Lower lobe of right lung (tissue), 2 donors: ENCODE measurements around the gene ST8SIA2. TPM values are rescaled to one million over a fixed set of nuclear protein-coding genes. Genes with fewer than 3 reads are reported as not detected.

Experiments used
- ATAC-seq, 2 donors: fragments of 200-7000 bp; cut with Tn5 transposase; one replicate each; pipeline ENCODE4 v1.9.1; 2020 to 2022; ENCODE audit warnings: mild to moderate bottlenecking in 2 of 2, moderate library complexity in 2 of 2
- DNase-seq: peaks from one replicate; pipeline ENCODE4 v3.0.0-alpha.2; 2020
- H3K27ac ChIP-seq: fragments of 200-600 bp; one replicate; pipeline ENCODE4 v1.8.0; 2022
- H3K27me3 ChIP-seq: fragments of 200-600 bp; one replicate; pipeline ENCODE4 v1.8.0; 2022; ENCODE audit warnings: low read depth
- H3K36me3 ChIP-seq: fragments of 200-600 bp; one replicate; pipeline ENCODE4 v1.8.0; 2022; ENCODE audit warnings: mild to moderate bottlenecking
- H3K4me1 ChIP-seq: fragments of 200-600 bp; one replicate; pipeline ENCODE4 v1.8.0; 2022
- H3K4me3 ChIP-seq: fragments of 200-600 bp; one replicate; pipeline ENCODE4 v1.8.0; 2022; ENCODE audit warnings: mild to moderate bottlenecking
- H3K9me3 ChIP-seq: fragments of 200-600 bp; one replicate; pipeline ENCODE4 v1.8.0; 2022
- intact Hi-C: fragments of 100-400 bp; cut with DNase I; formaldehyde crosslinking; loops from one replicate; pipeline ENCODE4 v1.11.0; 2022
- total RNA-seq: library from RNA; stranded (reverse); fragmentation: NEBNext Ultra II Directional; extraction: Animal tissue kit (Norgen Biotek cat#: 25700); gene quantifications from one replicate; pipeline ENCODE4 v1.2.1, GENCODE V29; 2021
- TF ChIP-seq, protein P1 (sequence below): fragments of 200-600 bp; IDR thresholded peaks from one replicate; pipeline ENCODE4 v1.8.0; 2022; ENCODE audit warnings: antibody characterized with exemption, mild to moderate bottlenecking
- donor health status: DM: no; HTN: yes; CAD: no; lungs with severe emphysema.

ST8SIA2 gene
- total RNA-seq, 1 donor from 2014 or later, result not detected

DNA sequence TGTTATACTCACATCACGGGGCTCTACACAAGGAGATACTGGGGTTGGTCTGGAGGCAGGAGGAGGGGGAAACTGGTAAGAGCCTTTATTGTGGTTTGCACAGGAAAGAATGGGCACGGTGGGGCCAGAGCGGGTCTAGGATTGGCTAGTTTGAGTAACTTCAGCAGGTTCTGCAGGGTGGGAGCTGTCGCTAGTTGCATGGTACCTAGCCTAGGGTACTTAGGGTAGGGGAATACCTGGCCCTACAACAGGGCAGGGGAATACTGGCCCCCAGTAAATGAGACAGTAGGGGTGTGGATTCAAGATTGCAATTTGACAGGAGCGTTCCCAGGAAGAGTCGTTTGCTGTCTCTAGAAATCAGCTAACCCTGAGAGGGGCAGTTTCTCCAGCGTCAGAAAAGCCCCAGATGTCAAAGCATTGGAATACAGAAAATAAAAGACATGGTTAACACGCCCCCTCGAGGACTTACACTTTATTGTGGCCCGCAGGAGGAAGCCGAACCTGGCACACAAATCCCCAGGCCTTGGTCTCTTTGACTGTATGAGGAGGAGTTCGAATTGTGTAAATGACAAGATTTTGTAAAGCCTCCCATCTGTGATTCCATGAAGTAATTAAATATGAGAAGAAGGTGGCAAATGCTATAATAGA lies 32.0 kb downstream of the ST8SIA2 start:
- Histone ChIP-seq H3K27me3 (peaks cover 5% of the 10 kb centered on the region), H3K27ac (no peak overlapping the region), H3K36me3 (no peaks in the 10 kb centered on the region), H3K4me3 (no peak overlapping the region), H3K9me3 (no peaks in the 10 kb centered on the region), H3K4me1 (no peaks in the 10 kb centered on the region)
- TF ChIP-seq, protein P1, sequence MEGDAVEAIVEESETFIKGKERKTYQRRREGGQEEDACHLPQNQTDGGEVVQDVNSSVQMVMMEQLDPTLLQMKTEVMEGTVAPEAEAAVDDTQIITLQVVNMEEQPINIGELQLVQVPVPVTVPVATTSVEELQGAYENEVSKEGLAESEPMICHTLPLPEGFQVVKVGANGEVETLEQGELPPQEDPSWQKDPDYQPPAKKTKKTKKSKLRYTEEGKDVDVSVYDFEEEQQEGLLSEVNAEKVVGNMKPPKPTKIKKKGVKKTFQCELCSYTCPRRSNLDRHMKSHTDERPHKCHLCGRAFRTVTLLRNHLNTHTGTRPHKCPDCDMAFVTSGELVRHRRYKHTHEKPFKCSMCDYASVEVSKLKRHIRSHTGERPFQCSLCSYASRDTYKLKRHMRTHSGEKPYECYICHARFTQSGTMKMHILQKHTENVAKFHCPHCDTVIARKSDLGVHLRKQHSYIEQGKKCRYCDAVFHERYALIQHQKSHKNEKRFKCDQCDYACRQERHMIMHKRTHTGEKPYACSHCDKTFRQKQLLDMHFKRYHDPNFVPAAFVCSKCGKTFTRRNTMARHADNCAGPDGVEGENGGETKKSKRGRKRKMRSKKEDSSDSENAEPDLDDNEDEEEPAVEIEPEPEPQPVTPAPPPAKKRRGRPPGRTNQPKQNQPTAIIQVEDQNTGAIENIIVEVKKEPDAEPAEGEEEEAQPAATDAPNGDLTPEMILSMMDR, result no peak
- no peak for DNase-seq
- ATAC-seq, result no peak
- intact Hi-C loops, result no loop called here

DNA sequence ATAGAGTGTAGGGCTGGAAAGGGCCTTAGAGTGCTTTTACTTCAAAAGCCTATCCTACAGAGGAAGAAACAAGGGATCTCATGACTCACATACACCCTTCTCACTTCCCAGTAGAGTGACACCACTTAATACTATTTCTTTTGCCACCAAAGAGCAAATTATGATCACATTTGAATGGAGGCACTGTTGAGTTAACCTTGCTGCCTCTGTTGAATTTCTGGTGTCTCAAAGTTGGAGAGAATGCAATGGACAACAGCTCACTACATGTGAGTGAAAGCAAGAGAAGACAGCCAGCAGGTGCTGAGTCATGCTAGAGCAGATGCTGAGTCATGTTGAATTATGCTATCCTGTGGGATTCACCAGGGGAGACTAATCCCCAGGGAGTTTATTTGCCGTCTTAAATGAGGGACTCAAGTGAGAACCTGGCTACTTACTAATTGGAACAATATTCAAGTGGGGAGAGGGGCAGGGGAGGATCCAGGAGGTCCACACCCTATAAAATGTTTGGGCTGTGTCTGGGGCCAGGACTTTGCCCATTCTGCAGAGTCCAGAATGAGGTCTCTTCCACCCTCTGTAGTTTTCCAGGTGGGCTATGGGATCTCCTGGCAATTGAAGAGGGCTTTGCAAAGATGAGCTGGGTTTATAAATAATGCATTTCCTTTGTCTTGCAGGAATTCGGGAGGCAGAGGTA lies 35.8 kb downstream of the ST8SIA2 start:
- ATAC-seq (no peak), DNase-seq (no peak)
- intact Hi-C loops, result no loop called here
- Histone ChIP-seq H3K27ac (no peak overlapping the region), H3K27me3 (peaks cover 8% of the 10 kb centered on the region), H3K36me3 (no peaks in the 10 kb centered on the region), H3K4me3 (no peak overlapping the region), H3K9me3 (no peaks in the 10 kb centered on the region), H3K4me1 (no peaks in the 10 kb centered on the region)
- TF ChIP-seq, protein P1, result no peak

DNA sequence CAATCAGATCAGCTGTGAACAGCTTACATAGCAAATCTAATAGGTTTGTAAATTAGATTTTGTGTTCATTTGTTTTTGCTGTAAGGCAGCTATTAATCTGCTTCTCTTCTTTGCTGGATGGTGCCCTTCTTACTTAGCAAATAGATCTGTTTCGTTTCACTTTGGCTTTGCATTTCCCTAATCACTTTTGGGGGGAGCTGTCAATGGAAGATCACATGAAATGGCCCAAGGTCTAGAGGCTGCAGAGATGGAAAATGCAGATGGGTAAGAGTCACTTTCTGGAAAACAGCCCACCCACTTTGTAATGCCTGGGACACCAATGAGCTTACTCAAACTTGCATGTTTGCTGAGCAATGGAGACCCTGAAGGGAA lies 36.4 kb downstream of the ST8SIA2 start:
- TF ChIP-seq, protein P1, result no peak
- Histone ChIP-seq H3K27ac (no peak overlapping the region), H3K9me3 (no peaks in the 10 kb centered on the region), H3K36me3 (no peaks in the 10 kb centered on the region), H3K27me3 (peaks cover 8% of the 10 kb centered on the region), H3K4me1 (no peaks in the 10 kb centered on the region), H3K4me3 (no peak overlapping the region)
- DNase-seq, result no peak
- intact Hi-C loops, result no loop called here
- ATAC-seq, result no peak

DNA sequence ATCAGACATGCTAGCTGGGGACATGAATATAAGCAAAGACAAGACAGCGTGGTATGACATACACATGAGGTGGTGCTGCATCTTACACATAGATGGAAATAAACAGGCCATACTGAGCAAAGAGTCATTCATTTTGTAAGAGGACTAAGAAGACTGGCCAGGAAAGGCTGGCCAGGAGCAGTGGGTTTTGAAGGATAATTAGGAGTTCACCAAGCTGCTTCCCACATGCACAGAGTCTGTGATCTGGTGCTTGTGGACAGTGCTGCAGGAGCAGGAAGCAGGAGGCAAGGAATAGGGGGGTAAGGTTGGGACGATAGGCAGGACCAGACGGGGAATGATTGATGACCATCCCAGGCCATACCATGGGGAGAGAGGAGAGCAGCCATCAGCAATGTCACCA lies 41.5 kb downstream of the ST8SIA2 start:
- peaks cover 9% of the 10 kb centered on the region for H3K27me3 ChIP-seq
- H3K27ac ChIP-seq, result no peak overlapping the region
- no peak for ATAC-seq
- DNase-seq, result no peak
- TF ChIP-seq, protein P1, result no peak
- no peaks in the 10 kb centered on the region for H3K9me3 ChIP-seq
- no peaks in the 10 kb centered on the region for H3K4me1 ChIP-seq
- H3K4me3 ChIP-seq, result no peak overlapping the region
- H3K36me3 ChIP-seq, result no peaks in the 10 kb centered on the region
- intact Hi-C loops, result no loop called here

DNA sequence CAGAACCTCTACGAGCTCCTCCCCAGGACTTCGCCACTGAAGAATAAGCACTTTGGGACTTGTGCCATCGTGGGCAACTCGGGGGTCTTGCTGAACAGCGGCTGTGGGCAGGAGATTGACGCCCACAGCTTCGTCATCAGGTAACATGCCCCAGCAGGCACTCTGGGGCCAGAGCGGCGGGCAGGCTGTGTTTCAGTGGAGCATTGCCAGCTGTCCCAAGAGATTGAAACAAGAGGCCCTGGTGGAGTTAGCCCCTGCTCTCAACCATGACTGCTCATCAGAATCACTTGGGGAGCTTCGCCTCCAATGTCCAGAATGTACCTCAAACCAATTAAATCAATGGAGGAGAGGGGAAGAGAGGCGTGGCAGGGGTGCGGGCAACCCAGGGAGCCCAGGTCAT lies 44.8 kb downstream of the ST8SIA2 start:
- Histone ChIP-seq H3K27ac (no peak overlapping the region), H3K9me3 (no peaks in the 10 kb centered on the region), H3K4me1 (no peaks in the 10 kb centered on the region), H3K36me3 (no peaks in the 10 kb centered on the region), H3K27me3 (peaks cover 6% of the 10 kb centered on the region), H3K4me3 (no peak overlapping the region)
- DNase-seq, result no peak
- no peak for ATAC-seq
- intact Hi-C loops, result no loop called here
- TF ChIP-seq, protein P1, result no peak
